ENCODE data around the gene NID1.
"Not testable (repeated sequence)": the region's sequence is repeated elsewhere in the genome, so short reads cannot be mapped to it uniquely, and the experiment has no call there.

Gene NID1

DNA sequence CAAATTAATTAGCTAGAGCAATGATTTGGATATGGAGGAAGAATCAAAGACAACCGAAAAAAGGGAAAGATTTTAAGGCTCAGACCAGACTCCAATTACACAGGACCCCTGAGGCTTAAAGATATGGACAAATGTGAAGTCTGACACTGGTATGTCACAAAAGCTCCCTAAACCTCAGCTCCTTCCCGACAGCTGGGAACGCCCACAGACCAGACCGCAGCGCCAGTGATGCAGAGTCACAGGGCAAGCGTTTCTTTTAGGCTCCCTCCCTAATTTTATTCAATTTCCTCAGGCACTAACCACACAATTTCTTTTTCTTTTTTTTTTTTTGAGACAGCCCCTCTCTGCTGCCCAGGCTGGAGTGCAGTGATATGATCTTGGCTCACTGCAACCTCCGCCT, 40.2 kb downstream of the NID1 start:
- DNase-seq (ENCODE audit: low read depth, low spot score) = no peak

DNA sequence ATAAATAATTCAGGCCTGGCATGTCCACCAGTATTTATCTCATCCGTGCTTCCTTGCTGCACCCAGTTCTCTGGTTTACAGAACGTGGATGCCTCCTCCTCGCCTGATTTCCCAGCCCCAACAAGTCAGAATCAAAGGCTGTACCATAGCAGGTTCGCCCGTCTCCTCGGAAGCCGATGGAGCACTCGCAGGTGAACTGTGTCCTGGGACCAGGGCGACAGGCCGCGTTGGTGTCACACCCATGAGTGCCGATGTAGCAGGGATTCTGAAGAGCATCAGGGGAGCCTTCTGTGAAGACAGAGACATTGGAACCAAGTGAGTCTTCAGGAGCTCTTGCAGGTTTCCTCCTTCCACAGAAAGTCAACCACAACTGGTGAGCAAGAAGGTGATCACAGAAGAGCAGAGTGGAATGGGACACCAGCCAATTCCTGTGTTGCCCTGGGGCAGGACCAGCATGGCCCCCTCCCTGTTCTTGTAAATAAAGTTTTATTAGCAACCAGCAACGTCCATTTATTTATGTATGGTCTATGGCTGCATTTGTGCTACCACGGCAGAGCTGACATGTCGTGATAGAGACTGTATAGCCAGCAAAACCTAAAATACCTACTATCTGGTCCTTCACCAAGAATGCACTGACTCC, 40.8 kb downstream of the NID1 start:
- DNase-seq (ENCODE audit: low read depth, low spot score) = no peak

DNA sequence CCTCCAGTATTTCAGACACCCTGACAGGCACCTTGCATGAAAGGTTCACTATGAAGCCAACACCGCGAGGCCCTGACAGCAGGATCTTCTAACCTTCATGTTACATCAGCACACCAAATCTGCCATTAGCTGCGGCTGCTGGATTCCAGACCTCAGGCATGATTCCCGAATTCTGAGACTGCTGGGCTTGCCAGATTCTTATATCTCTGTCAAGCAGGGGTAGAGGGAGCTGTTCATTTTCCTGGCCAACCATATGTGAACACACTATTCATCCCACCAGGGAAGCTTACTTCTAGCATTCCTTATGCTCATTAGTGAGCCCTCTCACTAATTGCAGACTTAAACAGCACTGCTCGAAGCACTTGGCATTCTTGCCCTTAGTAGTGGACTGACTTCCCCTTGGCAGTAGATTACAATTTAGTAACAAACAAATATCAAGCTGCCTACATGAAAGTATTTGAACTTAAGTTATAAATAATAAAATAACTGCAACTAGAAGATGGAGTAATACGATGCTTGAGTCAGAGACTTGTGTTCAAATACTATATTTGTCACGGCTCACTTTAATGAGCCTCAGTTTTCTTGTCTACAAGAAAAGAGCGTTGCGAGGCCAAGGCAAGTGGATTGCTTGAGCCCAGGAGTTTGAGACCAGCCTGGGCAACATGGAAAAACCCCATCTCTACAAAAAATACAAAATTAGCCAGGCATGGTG, 43.3 kb downstream of the NID1 start:
- DNase-seq (ENCODE audit: low read depth, low spot score) = no peak

DNA sequence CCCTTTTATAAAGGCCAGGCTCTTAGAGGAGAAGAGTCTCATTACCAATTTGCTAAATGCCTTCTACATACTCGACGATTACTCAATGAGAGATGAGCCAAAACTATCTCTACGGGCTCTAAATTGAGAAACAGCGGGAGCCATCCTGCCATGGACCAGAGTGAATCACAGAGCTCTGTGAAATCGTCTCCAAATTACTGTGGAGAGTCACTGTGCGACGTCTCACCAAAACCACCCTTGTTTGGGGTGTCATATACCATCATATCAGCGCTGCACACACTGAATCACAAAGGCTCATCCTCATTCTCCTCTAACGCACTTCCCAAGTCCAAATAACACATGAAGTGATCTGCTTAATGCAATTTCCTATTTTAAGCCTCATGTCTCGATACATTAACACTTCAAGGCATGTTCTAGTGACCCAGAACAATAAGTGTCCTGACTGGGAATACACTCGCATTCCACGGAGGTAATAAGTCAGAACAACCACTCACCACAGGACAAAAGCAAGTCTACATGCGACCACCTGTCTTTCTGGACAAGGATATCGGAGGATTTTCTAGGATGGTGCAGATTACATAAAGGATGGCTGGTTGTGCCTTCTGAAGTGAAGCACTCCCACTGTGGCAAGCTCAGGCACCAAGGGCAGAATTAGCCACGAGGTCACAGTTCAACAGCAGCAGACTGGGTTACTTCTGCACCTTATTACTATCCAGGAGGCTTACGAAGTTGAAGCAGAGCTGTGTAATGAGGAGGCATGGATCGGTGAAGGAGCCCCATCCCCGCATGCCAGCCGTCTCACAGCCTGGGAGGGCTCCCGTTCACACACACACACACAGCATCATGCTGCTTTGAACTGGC, 44.3 kb downstream of the NID1 start:
- DNase-seq (ENCODE audit: low read depth, low spot score) = no peak

DNA sequence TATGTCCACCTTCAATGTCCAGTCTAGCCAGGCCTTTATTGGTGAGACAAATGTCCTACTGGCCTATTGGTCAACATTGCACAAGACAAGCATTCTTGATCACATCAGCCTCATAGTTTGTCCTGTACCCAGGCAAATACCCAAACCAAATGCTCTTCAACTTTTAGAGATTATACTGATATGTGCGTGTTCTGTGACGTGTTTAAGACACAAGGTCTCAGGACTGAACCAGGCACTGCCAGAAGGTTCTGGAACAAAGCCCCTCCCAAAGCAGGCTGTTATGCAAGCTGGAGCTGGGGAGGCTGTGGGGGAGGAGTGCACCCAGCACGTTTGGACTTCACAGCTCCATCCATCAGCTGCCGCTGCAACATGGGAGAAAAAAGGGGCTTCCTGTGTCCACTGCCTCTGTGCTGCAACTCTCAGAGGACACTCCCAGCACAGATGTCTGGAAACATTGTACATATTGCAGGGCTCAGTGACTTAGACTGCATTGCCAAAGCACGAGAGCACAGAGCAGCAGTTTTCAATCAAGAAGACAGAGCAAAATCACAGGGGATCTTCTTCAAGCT, 45.9 kb downstream of the NID1 start:
- no peak for DNase-seq (ENCODE audit: low read depth, low spot score)

GRCh38 chr1:236016782-236017400, 48.0 kb downstream of the NID1 start:
- DNase-seq (ENCODE audit: low read depth, low spot score) = no peak

DNA sequence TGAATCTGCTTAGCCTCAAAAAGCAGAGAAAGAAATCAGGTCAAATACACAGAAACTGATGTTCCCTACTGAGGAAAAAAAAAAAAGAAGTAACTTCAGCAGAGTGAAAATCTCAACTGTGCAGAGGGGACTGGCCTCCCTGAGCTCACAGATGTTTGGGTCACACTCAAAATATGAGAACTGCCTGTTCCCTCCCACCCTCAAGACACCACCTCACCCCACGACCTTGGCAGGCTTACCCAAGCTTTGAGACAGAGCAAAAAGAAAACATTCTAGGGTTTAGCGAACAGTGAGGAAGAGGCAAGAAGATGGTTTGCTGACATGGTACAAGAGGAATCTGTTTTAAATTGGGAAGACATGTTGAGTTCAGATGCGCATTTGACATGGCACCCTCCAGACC, 48.8 kb downstream of the NID1 start:
- peak; percentile 94 for DNase-seq (ENCODE audit: low read depth, low spot score)

GRCh38 chr1:236015539-236015938, 49.4 kb downstream of the NID1 start:
- DNase-seq (ENCODE audit: low read depth, low spot score) = no peak

GRCh38 chr1:236013330-236013729, 51.6 kb downstream of the NID1 start:
- DNase-seq (ENCODE audit: low read depth, low spot score) = no peak

DNA sequence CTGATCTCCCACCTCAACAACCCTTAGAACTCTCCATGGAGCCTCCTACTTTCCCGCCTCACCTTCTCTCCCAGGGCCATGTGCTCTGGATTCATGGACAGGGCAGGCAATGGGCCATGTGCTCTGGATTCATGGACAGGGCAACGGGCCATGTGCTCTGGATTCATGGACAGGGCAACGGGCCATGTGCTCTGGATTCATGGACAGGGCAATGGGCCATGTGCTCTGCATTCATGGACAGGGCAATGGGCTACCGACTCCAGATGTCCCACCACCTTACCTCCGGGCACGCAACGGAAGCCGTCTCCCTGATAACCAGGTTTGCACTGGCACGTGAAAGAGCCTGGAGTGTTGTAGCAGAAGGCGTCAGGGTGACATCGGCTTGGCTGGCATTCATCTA, 53.2 kb downstream of the NID1 start:
- DNase-seq (ENCODE audit: low read depth, low spot score) = no peak

DNA sequence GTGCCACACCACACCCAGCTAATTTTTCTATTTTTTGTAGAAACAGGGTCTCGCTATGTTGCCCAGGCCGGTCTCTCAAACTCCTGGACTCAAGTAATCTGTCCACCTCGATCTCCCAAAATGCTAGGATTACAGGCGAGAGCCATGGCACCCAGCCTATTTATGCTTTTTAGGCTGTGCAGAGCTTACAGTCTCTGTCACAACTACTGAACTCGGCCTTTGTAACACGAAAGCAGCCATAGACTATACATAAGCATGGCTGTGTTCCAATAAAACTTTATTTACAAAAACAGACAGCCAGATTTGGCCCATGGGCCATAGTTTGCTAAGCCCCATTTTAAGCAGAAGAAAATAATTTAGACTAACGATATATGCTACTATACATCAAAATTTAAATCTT, 54.4 kb downstream of the NID1 start:
- DNase-seq (ENCODE audit: low read depth, low spot score) = no peak

- DNase-seq (ENCODE audit: low read depth, low spot score) = peak; percentile 89
Observed at GRCh38 chr1:236009857-236010256, 55.0 kb downstream of the NID1 start.

DNA sequence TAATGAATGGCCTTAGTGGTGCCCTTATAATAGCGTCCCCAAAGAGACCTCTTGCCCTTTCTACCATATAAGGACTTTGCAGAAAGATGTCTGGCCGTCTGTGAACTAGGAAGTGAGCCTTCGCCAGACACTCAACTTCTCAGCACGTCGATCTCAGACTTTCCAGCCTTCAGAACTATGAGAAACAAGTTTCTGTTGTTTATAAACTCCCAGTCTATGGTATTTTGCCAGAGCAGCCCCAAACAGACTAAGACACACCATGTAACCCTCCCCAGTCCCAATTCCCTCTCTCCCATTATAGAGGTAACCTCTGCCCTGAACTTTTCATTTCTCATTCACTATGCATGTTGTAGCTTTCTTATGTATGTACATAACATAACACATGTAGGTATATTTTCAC, 55.7 kb downstream of the NID1 start:
- no peak for DNase-seq (ENCODE audit: low read depth, low spot score)

- DNase-seq (ENCODE audit: low read depth, low spot score) = no peak
Observed at GRCh38 chr1:236007781-236008180, 57.1 kb downstream of the NID1 start.

GRCh38 chr1:236003058-236003457, 61.8 kb downstream of the NID1 start:
- DNase-seq (ENCODE audit: low read depth, low spot score) = not testable (repeated sequence)

GRCh38 chr1:236002572-236002971, 62.3 kb downstream of the NID1 start:
- no peak for DNase-seq (ENCODE audit: low read depth, low spot score)

DNA sequence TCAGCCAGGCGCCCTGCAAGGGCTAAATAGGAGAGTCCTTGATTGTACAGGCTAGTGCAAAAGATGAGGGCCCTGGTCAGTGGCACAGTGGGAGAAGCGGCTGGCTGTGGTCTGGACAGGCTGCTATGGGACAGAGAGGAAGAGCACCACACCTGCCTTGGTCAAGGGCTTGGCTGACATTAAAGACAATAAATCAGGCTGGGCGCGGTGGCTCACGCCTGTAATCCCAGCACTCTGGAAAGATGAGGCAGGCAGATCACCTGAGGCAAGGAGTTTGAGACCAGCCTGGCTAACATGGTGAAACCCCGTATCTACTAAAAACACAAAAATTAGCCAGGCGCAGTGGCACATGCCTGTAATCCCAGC, 62.9 kb downstream of the NID1 start:
- no peak for DNase-seq (ENCODE audit: low read depth, low spot score)

- no peak for DNase-seq (ENCODE audit: low read depth, low spot score)
Observed at GRCh38 chr1:236000781-236001180, 64.1 kb downstream of the NID1 start.

DNA sequence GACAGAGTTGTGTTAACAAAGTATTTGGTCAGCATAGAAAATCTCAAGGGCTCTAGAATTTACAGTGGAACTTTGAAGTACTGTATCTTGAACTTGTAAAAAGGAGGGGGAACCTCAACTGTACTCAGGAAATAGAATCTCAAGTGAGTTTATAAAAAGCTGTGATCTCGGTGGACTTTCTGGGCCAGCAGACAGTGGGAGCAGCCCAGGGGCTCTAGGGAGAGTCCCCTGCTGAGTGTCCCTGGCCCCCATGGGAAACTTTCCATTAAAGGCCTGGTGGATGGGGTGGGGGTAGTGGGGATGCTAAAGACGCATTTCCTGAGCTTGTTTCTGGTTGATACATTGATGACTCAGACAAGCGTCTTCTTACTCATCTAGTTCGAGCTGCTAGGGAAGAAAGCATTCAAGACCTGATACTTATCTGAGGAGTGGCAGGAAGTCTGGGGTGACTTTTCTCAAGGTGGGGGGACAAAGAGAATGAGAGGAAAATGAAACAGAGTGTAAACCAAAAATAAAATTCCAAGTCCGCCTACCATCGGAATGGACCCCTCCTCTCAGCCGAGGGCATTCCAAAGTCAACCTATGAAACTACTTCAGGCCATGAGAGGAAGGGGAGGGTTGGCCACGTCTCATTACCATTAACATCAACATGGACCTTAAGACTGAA, 65.5 kb downstream of the NID1 start:
- DNase-seq (ENCODE audit: low read depth, low spot score) = no peak

- DNase-seq (ENCODE audit: low read depth, low spot score) = no peak
Observed at GRCh38 chr1:235998812-235999211, 66.1 kb downstream of the NID1 start.

GRCh38 chr1:235997931-235998330, 67.0 kb downstream of the NID1 start:
- DNase-seq (ENCODE audit: low read depth, low spot score) = no peak

All from brain pericyte (primary cell).